K562 (cell line): ENCODE results near the gene VPS26A. TPM values are rescaled to one million over a fixed set of nuclear protein-coding genes. Genes with fewer than 3 reads are reported as not detected.

ENCODE experiments used
- ARHGAP35 ChIP-seq: fragments of 450-650 bp; IDR thresholded peaks from 2 replicates; pipeline ENCODE4 v1.6.1; 2018; ENCODE audit not compliant: partially characterized antibody
- ATF7 ChIP-seq: fragments of 450-650 bp; IDR thresholded peaks from 2 replicates; pipeline ENCODE4 v1.7.1; 2014; ENCODE audit warnings: mild to moderate bottlenecking, moderate library complexity
- ESRRB ChIP-seq: fragments of 250-450 bp; sonication (Bioruptor Pico); IDR thresholded peaks from 2 replicates; pipeline ENCODE4 v1.5.0; 2020; ENCODE audit warnings: mild to moderate bottlenecking, moderate library complexity, borderline replicate concordance
- ETV5 ChIP-seq: sonication (generic); formaldehyde crosslinking; IDR thresholded peaks from 2 replicates; pipeline ENCODE4 v1.4.0; 2020; ENCODE audit warnings: low read depth, mild to moderate bottlenecking, missing genetic modification reagents
- HDAC8 ChIP-seq: fragments of 450-650 bp; IDR thresholded peaks from 2 replicates; pipeline ENCODE4 v1.6.1; 2016; ENCODE audit warnings: mild to moderate bottlenecking, missing genetic modification characterization, moderate library complexity, missing compliant biosample characterization
- KLF6 ChIP-seq: fragments of 250-450 bp; sonication (Bioruptor Pico); IDR thresholded peaks from 2 replicates; pipeline ENCODE4 v1.4.0; 2020; ENCODE audit warnings: mild to moderate bottlenecking, moderate library complexity, borderline replicate concordance
- LEF1 ChIP-seq: fragments of 450-650 bp; IDR thresholded peaks from 2 replicates; pipeline ENCODE4 v1.6.1; 2016; ENCODE audit warnings: mild to moderate bottlenecking
- MBD2 ChIP-seq: sonication (generic); IDR thresholded peaks from 2 replicates; pipeline ENCODE4 v1.6.1; 2016; ENCODE audit warnings: low read depth, borderline replicate concordance
- MCM7 ChIP-seq, 2 experiments: fragments of 450-650 bp; IDR thresholded peaks; 2 replicates each; pipeline ENCODE4 v1.6.1; 2016 to 2018
- NEUROD1 ChIP-seq: fragments of 150-350 bp; IDR thresholded peaks from 2 replicates; pipeline ENCODE4 v1.6.1; 2014; ENCODE audit warnings: borderline replicate concordance, low read length, low read depth; ENCODE audit not compliant: partially characterized antibody
- NFXL1 ChIP-seq: fragments of 450-650 bp; formaldehyde crosslinking; IDR thresholded peaks from 2 replicates; pipeline ENCODE4 v1.4.0; 2021; ENCODE audit warnings: mild to moderate bottlenecking
- PML ChIP-seq: IDR thresholded peaks from 2 replicates; pipeline ENCODE4 v1.6.1; 2012; ENCODE audit warnings: low read length, inconsistent platforms
- PRPF4 ChIP-seq: fragments of 200-400 bp; formaldehyde crosslinking; IDR thresholded peaks from one replicate; pipeline ENCODE4 v1.6.1; 2017; ENCODE audit warnings: low read length, low read depth, mild to moderate bottlenecking; ENCODE audit not compliant: insufficient read depth, poor library complexity, severe bottlenecking
- RBM15 ChIP-seq: fragments of 200-400 bp; formaldehyde crosslinking; IDR thresholded peaks from 2 replicates; pipeline ENCODE4 v1.6.1; 2018; ENCODE audit warnings: mild to moderate bottlenecking, low read length, moderate library complexity; ENCODE audit not compliant: insufficient read depth
- ZKSCAN8 ChIP-seq: fragments of 200-800 bp; sonication (Bioruptor generic); IDR thresholded peaks from 2 replicates; pipeline ENCODE4 v1.6.1; 2016; ENCODE audit warnings: missing genetic modification characterization, missing compliant biosample characterization
- ZNF197 ChIP-seq: fragments of 200-800 bp; sonication (Bioruptor generic); IDR thresholded peaks from 2 replicates; pipeline ENCODE4 v1.6.1; 2016; ENCODE audit warnings: low read depth, missing genetic modification characterization, missing compliant biosample characterization
- ZNF766 ChIP-seq: fragments of 200-800 bp; sonication (Bioruptor generic); conservative IDR thresholded peaks from 2 replicates; pipeline ENCODE4 v1.6.1; 2016; ENCODE audit warnings: missing genetic modification characterization, missing compliant biosample characterization
- ZNF77 ChIP-seq: fragments of 250-450 bp; sonication (Bioruptor Pico); IDR thresholded peaks from 2 replicates; pipeline ENCODE4 v1.5.0; 2020
- polyA plus RNA-seq, 8 experiments: library from polyadenylated mRNA; depleted of rRNA in 4 of 8; stranded (reverse) in 5 of 8; unstranded in 3 of 8; fragments of >200 nt; fragmentation: Nextera tagmentation in 2 of 8; fragmentation: Illumina TruSeq in 1 of 8; extraction: Ambion mirVana in 2 of 8; extraction: Trizol in 1 of 8; gene quantifications; 2 replicates each; pipeline versions ENCODE4 v1.2.1 to v1.2.3, GENCODE V29; 2011 to 2014; ENCODE audit warnings: inconsistent platforms in 1 of 8, missing spikeins in 1 of 8
- total RNA-seq, 7 experiments: library from RNA; depleted of rRNA in 6 of 7; stranded (reverse); fragments of >200 nt in 6 of 7; fragmentation: Illumina TruSeq in 2 of 7; extraction: Trizol in 2 of 7; gene quantifications; 2 replicates each; pipeline versions ENCODE4 v1.2.1 to v1.2.3, GENCODE V29; 2011 to 2021; ENCODE audit warnings: low replicate concordance in 1 of 7
- TF ChIP-seq, protein P1 (sequence below): fragments of 450-650 bp; IDR thresholded peaks from 2 replicates; pipeline ENCODE4 v1.6.1; 2018; ENCODE audit not compliant: partially characterized antibody
- TF ChIP-seq, protein P2 (sequence below): fragments of 450-650 bp; IDR thresholded peaks from 2 replicates; pipeline ENCODE4 v1.6.1; 2018; ENCODE audit warnings: mild to moderate bottlenecking, low read depth; ENCODE audit not compliant: partially characterized antibody
- TF ChIP-seq, protein P3 (sequence below): fragments of 450-650 bp; IDR thresholded peaks from 2 replicates; pipeline ENCODE4 v1.6.1; 2017; ENCODE audit warnings: antibody characterized with exemption
- TF ChIP-seq, protein P4 (sequence below): fragments of 450-650 bp; formaldehyde crosslinking; IDR thresholded peaks from 2 replicates; pipeline ENCODE4 v1.4.0; 2022; ENCODE audit warnings: mild to moderate bottlenecking, moderate library complexity

VPS26A gene
- total and polyA plus RNA-seq, 9 of the 15 experiments (the other 6 are each of a cell fraction or from before 2014, with no cell fraction given): 47.1 to 137 (median 69.3) TPM

DNA sequence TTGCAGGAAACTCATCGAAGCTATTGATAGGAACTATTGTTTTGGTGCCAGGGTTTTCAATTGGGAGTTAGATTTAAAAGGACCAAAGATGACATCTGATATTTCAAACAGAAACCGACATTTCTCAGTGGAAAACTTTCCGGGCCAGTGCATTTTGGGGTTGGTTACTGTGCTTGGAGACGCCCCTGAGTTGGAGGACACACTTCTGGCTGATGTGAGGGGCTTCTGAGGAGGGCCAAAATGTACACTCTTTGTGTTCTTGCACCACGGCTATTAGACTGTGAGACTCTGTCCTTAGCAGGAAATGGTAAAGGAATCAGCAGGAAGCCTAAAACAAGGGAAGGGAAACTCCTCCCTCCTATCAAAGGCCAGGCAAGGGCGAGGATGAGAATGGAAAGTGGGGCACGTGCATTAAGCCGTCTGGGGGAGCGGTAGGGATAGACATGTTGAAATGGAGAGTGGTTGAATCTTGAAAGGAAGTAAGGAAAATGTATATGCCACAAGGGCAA, 37.9 kb upstream of the VPS26A start (continued):
- TF ChIP-seq, protein P1, sequence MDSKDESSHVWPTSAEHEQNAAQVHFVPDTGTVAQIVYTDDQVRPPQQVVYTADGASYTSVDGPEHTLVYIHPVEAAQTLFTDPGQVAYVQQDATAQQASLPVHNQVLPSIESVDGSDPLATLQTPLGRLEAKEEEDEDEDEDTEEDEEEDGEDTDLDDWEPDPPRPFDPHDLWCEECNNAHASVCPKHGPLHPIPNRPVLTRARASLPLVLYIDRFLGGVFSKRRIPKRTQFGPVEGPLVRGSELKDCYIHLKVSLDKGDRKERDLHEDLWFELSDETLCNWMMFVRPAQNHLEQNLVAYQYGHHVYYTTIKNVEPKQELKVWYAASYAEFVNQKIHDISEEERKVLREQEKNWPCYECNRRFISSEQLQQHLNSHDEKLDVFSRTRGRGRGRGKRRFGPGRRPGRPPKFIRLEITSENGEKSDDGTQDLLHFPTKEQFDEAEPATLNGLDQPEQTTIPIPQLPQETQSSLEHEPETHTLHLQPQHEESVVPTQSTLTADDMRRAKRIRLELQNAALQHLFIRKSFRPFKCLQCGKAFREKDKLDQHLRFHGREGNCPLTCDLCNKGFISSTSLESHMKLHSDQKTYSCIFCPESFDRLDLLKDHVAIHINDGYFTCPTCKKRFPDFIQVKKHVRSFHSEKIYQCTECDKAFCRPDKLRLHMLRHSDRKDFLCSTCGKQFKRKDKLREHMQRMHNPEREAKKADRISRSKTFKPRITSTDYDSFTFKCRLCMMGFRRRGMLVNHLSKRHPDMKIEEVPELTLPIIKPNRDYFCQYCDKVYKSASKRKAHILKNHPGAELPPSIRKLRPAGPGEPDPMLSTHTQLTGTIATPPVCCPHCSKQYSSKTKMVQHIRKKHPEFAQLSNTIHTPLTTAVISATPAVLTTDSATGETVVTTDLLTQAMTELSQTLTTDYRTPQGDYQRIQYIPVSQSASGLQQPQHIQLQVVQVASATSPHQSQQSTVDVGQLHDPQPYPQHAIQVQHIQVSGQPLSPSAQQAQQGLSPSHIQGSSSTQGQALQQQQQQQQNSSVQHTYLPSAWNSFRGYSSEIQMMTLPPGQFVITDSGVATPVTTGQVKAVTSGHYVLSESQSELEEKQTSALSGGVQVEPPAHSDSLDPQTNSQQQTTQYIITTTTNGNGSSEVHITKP: peak; percentile 80
- no peak for TF ChIP-seq MCM7 (IDR thresholded peaks at IDR 0.05)
- no peak for TF ChIP-seq PML
- TF ChIP-seq, protein P2, sequence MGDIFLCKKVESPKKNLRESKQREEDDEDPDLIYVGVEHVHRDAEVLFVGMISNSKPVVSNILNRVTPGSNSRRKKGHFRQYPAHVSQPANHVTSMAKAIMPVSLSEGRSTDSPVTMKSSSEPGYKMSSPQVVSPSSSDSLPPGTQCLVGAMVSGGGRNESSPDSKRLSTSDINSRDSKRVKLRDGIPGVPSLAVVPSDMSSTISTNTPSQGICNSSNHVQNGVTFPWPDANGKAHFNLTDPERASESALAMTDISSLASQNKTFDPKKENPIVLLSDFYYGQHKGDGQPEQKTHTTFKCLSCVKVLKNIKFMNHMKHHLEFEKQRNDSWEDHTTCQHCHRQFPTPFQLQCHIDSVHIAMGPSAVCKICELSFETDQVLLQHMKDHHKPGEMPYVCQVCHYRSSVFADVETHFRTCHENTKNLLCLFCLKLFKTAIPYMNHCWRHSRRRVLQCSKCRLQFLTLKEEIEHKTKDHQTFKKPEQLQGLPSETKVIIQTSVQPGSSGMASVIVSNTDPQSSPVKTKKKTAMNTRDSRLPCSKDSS: no peak
- no peak for TF ChIP-seq PRPF4
- peak; percentile 31; the same call in 1 of the 2 replicates for TF ChIP-seq ATF7
- TF ChIP-seq ARHGAP35: no peak
- TF ChIP-seq HDAC8 (tag): no peak
- TF ChIP-seq KLF6 (CRISPR knock-in tag): 0 out of 2 replicates have a peak, but pooled peaks have one; percentile 51
- TF ChIP-seq NFXL1 (CRISPR knock-in tag): no peak
- 0 out of 2 replicates have a peak, but pooled peaks have one; percentile 29 for TF ChIP-seq ZKSCAN8
- TF ChIP-seq ZNF77 (CRISPR knock-in tag): no peak
- TF ChIP-seq MBD2: no peak; the same call in 1 of the 2 replicates
- TF ChIP-seq, protein P3, sequence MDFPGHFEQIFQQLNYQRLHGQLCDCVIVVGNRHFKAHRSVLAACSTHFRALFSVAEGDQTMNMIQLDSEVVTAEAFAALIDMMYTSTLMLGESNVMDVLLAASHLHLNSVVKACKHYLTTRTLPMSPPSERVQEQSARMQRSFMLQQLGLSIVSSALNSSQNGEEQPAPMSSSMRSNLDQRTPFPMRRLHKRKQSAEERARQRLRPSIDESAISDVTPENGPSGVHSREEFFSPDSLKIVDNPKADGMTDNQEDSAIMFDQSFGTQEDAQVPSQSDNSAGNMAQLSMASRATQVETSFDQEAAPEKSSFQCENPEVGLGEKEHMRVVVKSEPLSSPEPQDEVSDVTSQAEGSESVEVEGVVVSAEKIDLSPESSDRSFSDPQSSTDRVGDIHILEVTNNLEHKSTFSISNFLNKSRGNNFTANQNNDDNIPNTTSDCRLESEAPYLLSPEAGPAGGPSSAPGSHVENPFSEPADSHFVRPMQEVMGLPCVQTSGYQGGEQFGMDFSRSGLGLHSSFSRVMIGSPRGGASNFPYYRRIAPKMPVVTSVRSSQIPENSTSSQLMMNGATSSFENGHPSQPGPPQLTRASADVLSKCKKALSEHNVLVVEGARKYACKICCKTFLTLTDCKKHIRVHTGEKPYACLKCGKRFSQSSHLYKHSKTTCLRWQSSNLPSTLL: no peak
- TF ChIP-seq, protein P4, sequence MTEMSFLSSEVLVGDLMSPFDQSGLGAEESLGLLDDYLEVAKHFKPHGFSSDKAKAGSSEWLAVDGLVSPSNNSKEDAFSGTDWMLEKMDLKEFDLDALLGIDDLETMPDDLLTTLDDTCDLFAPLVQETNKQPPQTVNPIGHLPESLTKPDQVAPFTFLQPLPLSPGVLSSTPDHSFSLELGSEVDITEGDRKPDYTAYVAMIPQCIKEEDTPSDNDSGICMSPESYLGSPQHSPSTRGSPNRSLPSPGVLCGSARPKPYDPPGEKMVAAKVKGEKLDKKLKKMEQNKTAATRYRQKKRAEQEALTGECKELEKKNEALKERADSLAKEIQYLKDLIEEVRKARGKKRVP (CRISPR knock-in tag): 0 out of 2 replicates have a peak, but pooled peaks have one; percentile 14
- no peak for TF ChIP-seq LEF1
- peak; percentile 8 for TF ChIP-seq NEUROD1
- TF ChIP-seq ZNF197 (CRISPR knock-in tag): no peak
- TF ChIP-seq ZNF766 (CRISPR knock-in tag): no peak
- TF ChIP-seq RBM15: no peak
- no peak for TF ChIP-seq ETV5 (CRISPR knock-in tag)
- TF ChIP-seq ESRRB (CRISPR knock-in tag): no peak
